CD14-positive monocyte (primary cell): ENCODE results near the gene SPSB3. TPM values are rescaled to one million over a fixed set of nuclear protein-coding genes. Genes with fewer than 3 reads are reported as not detected.

Experiments
- DNase-seq, 3 donors: peaks; one replicate each; pipeline ENCODE4 v3.0.0-alpha.2; 2011 to 2022
- H2AFZ ChIP-seq: 2 replicates; pipeline ENCODE4 v1.6.0; 2012; ENCODE audit warnings: mild to moderate bottlenecking, low read depth, low read length, inconsistent platforms; ENCODE audit not compliant: insufficient read depth, poor library complexity, severe bottlenecking
- H3K27ac ChIP-seq, 2 donors: 1 replicate in 1 of 2; 2 replicates in 1 of 2; pipeline ENCODE4 v1.5.1; 2012 to 2013; ENCODE audit warnings: low read length in 2 of 2, control low read depth in 1 of 2, inconsistent platforms in 1 of 2, low read depth in 1 of 2, mild to moderate bottlenecking in 1 of 2
- H3K27me3 ChIP-seq, 2 donors: one replicate each; pipeline versions ENCODE4 v1.6.0 to v1.6.1; 2011 to 2013; ENCODE audit warnings: low read length in 2 of 2; ENCODE audit not compliant: control insufficient read depth in 2 of 2, insufficient read depth in 2 of 2
- H3K36me3 ChIP-seq, 2 donors: replicated peaks in 1 of 2; 1 replicate in 1 of 2; 2 replicates in 1 of 2; pipeline versions ENCODE4 v1.5.1 to v1.6.1; 2012 to 2013; ENCODE audit warnings: low read length in 2 of 2, control low read depth in 1 of 2, inconsistent platforms in 1 of 2, mild to moderate bottlenecking in 1 of 2; ENCODE audit not compliant: insufficient read depth in 2 of 2, control insufficient read depth in 1 of 2
- H3K4me1 ChIP-seq, 2 donors: 1 replicate in 1 of 2; 2 replicates in 1 of 2; pipeline versions ENCODE4 v1.5.1 to v1.6.1; 2012 to 2013; ENCODE audit warnings: low read length in 2 of 2, control low read depth in 1 of 2, inconsistent platforms in 1 of 2, mild to moderate bottlenecking in 1 of 2, moderate library complexity in 1 of 2; ENCODE audit not compliant: insufficient read depth in 2 of 2, control insufficient read depth in 1 of 2
- H3K4me2 ChIP-seq: replicated peaks from 2 replicates; pipeline ENCODE3; 2012; ENCODE audit warnings: low read length, moderate library complexity, mild to moderate bottlenecking; ENCODE audit not compliant: poor library complexity, severe bottlenecking; ENCODE audit errors: extremely low read depth
- H3K4me3 ChIP-seq, 3 experiments: fragments of 200-600 bp in 1 of 3; sonication (generic) in 1 of 3; replicated peaks in 1 of 3; 1 replicate in 2 of 3; 2 replicates in 1 of 3; pipeline ENCODE4 v1.5.1; 2011 to 2013; ENCODE audit warnings: low read length in 3 of 3, mild to moderate bottlenecking in 3 of 3, control low read depth in 2 of 3, low read depth in 2 of 3, inconsistent platforms in 1 of 3, moderate library complexity in 1 of 3
- H3K79me2 ChIP-seq: 2 replicates; pipeline ENCODE4 v1.6.0; 2012; ENCODE audit warnings: mild to moderate bottlenecking, control low read depth, inconsistent platforms, low read length, moderate library complexity; ENCODE audit not compliant: insufficient read depth
- H3K9ac ChIP-seq: 2 replicates; pipeline ENCODE4 v1.6.0; 2017; ENCODE audit warnings: low read length, mild to moderate bottlenecking; ENCODE audit not compliant: insufficient read depth, poor library complexity, severe bottlenecking
- H3K9me3 ChIP-seq, 2 donors: replicated peaks in 1 of 2; 1 replicate in 1 of 2; 2 replicates in 1 of 2; pipeline versions ENCODE4 v1.5.1 to v1.6.1; 2012 to 2013; ENCODE audit warnings: low read length in 2 of 2, control low read depth in 1 of 2; ENCODE audit not compliant: control insufficient read depth in 1 of 2, insufficient read depth in 1 of 2
- H4K20me1 ChIP-seq: 2 replicates; pipeline ENCODE4 v1.6.0; 2012; ENCODE audit warnings: mild to moderate bottlenecking, low read length, control low read depth, moderate library complexity; ENCODE audit not compliant: insufficient read depth
- H3K27ac Mint-ChIP-seq, 7 donors: one replicate each; pipeline ENCODE4 v1.8.0; 2020; ENCODE audit warnings: mild to moderate bottlenecking in 7 of 7, mixed read lengths in 7 of 7, moderate library complexity in 6 of 7, inconsistent platforms in 2 of 7
- H3K27me3 Mint-ChIP-seq, 3 donors: one replicate each; pipeline ENCODE4 v1.8.0; 2021 to 2022; ENCODE audit warnings: low read depth in 3 of 3, mild to moderate bottlenecking in 3 of 3, mixed read lengths in 3 of 3, moderate library complexity in 3 of 3, inconsistent platforms in 1 of 3
- H3K36me3 Mint-ChIP-seq, 2 donors: one replicate each; pipeline ENCODE4 v1.8.0; 2020; ENCODE audit warnings: mixed read lengths in 2 of 2, inconsistent platforms in 1 of 2, mild to moderate bottlenecking in 1 of 2
- H3K4me1 Mint-ChIP-seq: one replicate; pipeline ENCODE4 v1.8.0; 2020; ENCODE audit warnings: mild to moderate bottlenecking, mixed read lengths
- H3K4me3 Mint-ChIP-seq, 2 donors: one replicate each; pipeline ENCODE4 v1.8.0; 2020; ENCODE audit warnings: mild to moderate bottlenecking in 2 of 2, mixed read lengths in 2 of 2, moderate library complexity in 1 of 2
- H3K9me3 Mint-ChIP-seq, 7 donors: one replicate each; pipeline ENCODE4 v1.8.0; 2020 to 2022; ENCODE audit warnings: mixed read lengths in 7 of 7, mild to moderate bottlenecking in 6 of 7, moderate library complexity in 6 of 7, inconsistent platforms in 2 of 7
- WGBS: methylation state at CpG from one replicate; pipeline ENCODE4 v1.1.5; 2013; ENCODE audit warnings: missing lambda C conversion rate; ENCODE audit not compliant: insufficient coverage; 5-methylcytosine and 5-hydroxymethylcytosine counted together
- intact Hi-C, 2 donors: fragments of 100-400 bp; cut with micrococcal nuclease; formaldehyde crosslinking; loops; one replicate each; pipeline versions ENCODE4 v1.15.0 to v1.15.1; 2023
- polyA plus RNA-seq, 3 donors: library from polyadenylated mRNA; depleted of rRNA in 1 of 3; unstranded in 2 of 3; stranded (reverse) in 1 of 3; fragments of 300-500 nt in 2 of 3; fragments of >200 nt in 1 of 3; fragmentation: Illumina TruSeq in 2 of 3; gene quantifications; 1 replicate in 2 of 3; 2 replicates in 1 of 3; pipeline ENCODE4 v1.2.3, GENCODE V29; 2012 to 2021
- TF ChIP-seq, protein P1 (sequence below): fragments of 200-600 bp; IDR thresholded peaks from one replicate; pipeline ENCODE4 v1.8.0; 2022; ENCODE audit warnings: antibody characterized with exemption, mild to moderate bottlenecking

Gene SPSB3
- polyA plus RNA-seq, 3 donors, result 36.8 to 151 (median 40.2) TPM

DNA sequence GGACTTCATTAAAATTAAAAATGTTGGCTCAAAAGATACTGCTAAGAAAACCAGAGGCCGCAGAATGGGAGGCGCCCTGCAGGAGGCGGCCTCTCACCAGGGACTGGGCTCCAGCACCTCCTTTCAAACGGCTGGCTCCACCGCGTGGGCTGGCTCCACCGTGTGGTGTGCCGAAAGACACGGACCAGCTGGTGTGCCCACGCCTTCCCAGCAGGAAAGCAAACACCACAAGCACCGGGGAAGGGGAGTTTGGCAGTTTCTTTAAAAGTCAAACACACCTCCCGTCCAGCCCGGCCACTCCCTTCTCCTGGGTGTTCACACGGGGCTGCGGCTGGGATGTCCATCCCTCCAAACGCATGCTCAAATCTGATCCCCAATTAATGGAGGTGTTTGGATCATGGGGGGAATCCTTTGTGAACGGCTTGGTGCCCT is 30.4 kb upstream of the SPSB3 start:
- no peaks in the 10 kb centered on the region for H3K9me3 ChIP-seq
- Mint-ChIP-seq H3K27me3 (no peaks in the 10 kb centered on the region), H3K9me3 (no peaks in the 10 kb centered on the region), H3K36me3 (peaks cover 57 to 86% of the 10 kb centered on the region in 2 donors), H3K4me1 (no peaks in the 10 kb centered on the region), H3K4me3 (no peak overlapping the region), H3K27ac (peak overlapping the region in 2 of 7 donors; percentile 17 to 25)
- H3K27me3 ChIP-seq, result no peaks in the 10 kb centered on the region
- no peaks in the 10 kb centered on the region for H3K4me1 ChIP-seq
- intact Hi-C loops, result no loop called here
- peak in 2 of 3 donors; percentile 16 to 21 for DNase-seq
- H4K20me1 ChIP-seq, result peaks cover 27% of the 10 kb centered on the region
- no peak overlapping the region for H3K4me3 ChIP-seq
- H3K27ac ChIP-seq, result no peak overlapping the region
- no peaks in the 10 kb centered on the region for H3K79me2 ChIP-seq
- H3K4me2 ChIP-seq, result no peak overlapping the region
- 11% methylated on average over 11 of the region's 17 CpGs for WGBS
- H3K36me3 ChIP-seq, result peaks cover 60 to 73% of the 10 kb centered on the region in 2 donors
- H2AFZ ChIP-seq, result no peak overlapping the region
- TF ChIP-seq, protein P1, sequence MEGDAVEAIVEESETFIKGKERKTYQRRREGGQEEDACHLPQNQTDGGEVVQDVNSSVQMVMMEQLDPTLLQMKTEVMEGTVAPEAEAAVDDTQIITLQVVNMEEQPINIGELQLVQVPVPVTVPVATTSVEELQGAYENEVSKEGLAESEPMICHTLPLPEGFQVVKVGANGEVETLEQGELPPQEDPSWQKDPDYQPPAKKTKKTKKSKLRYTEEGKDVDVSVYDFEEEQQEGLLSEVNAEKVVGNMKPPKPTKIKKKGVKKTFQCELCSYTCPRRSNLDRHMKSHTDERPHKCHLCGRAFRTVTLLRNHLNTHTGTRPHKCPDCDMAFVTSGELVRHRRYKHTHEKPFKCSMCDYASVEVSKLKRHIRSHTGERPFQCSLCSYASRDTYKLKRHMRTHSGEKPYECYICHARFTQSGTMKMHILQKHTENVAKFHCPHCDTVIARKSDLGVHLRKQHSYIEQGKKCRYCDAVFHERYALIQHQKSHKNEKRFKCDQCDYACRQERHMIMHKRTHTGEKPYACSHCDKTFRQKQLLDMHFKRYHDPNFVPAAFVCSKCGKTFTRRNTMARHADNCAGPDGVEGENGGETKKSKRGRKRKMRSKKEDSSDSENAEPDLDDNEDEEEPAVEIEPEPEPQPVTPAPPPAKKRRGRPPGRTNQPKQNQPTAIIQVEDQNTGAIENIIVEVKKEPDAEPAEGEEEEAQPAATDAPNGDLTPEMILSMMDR, result no peak
- no peak overlapping the region for H3K9ac ChIP-seq

DNA sequence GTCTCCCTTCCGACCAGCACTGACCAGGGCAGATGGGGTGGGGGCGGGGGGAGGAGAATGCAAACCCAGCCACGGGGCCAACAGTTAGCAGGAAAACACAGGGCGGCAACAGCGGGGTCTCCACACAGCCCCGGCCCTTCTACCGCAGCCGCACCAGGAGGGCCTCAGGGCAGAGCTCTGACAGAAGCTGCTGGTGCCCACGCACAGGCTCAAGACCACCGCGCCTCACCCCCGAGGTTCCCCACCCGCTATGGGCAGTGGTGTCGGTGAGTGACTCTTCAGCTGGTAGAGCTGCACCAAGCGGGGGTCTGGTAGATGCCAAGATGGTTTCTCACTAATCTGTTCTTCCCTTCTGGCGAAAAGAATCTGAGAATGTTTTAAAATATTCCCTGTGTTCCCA is 28.2 kb upstream of the SPSB3 start:
- Mint-ChIP-seq H3K9me3 (peaks cover 0 to 2% (median 0%) of the 10 kb centered on the region in 7 donors), H3K36me3 (peaks cover 53 to 83% of the 10 kb centered on the region in 2 donors), H3K4me1 (no peaks in the 10 kb centered on the region), H3K27ac (no peak overlapping the region), H3K27me3 (no peaks in the 10 kb centered on the region), H3K4me3 (no peak overlapping the region)
- Histone ChIP-seq H3K4me1 (no peaks in the 10 kb centered on the region), H2AFZ (no peak overlapping the region), H3K4me3 (no peak overlapping the region), H3K36me3 (peaks cover 46 to 64% of the 10 kb centered on the region in 2 donors), H3K27me3 (no peaks in the 10 kb centered on the region), H3K9ac (no peak overlapping the region), H3K4me2 (no peak overlapping the region), H3K79me2 (no peaks in the 10 kb centered on the region), H4K20me1 (peaks cover 19% of the 10 kb centered on the region), H3K27ac (no peak overlapping the region), H3K9me3 (no peaks in the 10 kb centered on the region)
- WGBS, result 99% methylated on average over 12 of the region's 16 CpGs
- DNase-seq, result no peak
- TF ChIP-seq, protein P1, result no peak
- intact Hi-C loops, result no loop called here
